H1 (cell line): ENCODE results near the gene EMC1. TPM values are rescaled to one million over a fixed set of nuclear protein-coding genes. Genes with fewer than 3 reads are reported as not detected.

ENCODE experiments used
- ASH2L ChIP-seq: fragments of 200-600, 300-600 bp; sonication (generic); IDR thresholded peaks from one replicate; pipeline ENCODE4 v1.7.1; 2017; ENCODE audit warnings: low read length
- CBX5 ChIP-seq: fragments of 300-800, 300-1000 bp; sonication (generic); IDR thresholded peaks from 2 replicates; pipeline ENCODE4 v1.7.1; 2016; ENCODE audit warnings: antibody characterized with exemption, low read length, low read depth
- GABPA ChIP-seq: IDR thresholded peaks from 2 replicates; pipeline ENCODE4 v1.6.1; 2011; ENCODE audit warnings: mild to moderate bottlenecking, low read length, moderate library complexity, borderline replicate concordance; ENCODE audit not compliant: insufficient read depth
- HDAC2 ChIP-seq, 2 experiments: fragments of 300-600 bp in 1 of 2; sonication (generic) in 1 of 2; IDR thresholded peaks; 2 replicates each; pipeline ENCODE4 v1.6.1; 2011 to 2012; ENCODE audit warnings: low read depth in 2 of 2, low read length in 2 of 2, mild to moderate bottlenecking in 2 of 2, moderate library complexity in 2 of 2, borderline replicate concordance in 1 of 2, inconsistent platforms in 1 of 2
- MAFK ChIP-seq: IDR thresholded peaks from 2 replicates; pipeline ENCODE4 v1.6.1; 2012; ENCODE audit warnings: low read depth, mild to moderate bottlenecking, improper control_type of control experiment, low read length
- YY1 ChIP-seq: IDR thresholded peaks from 2 replicates; pipeline ENCODE4 v1.6.1; 2011; ENCODE audit warnings: low read depth, mild to moderate bottlenecking, low read length
- polyA plus RNA-seq, 7 experiments: library from polyadenylated mRNA; depleted of rRNA in 3 of 7; stranded (reverse) in 5 of 7; unstranded in 2 of 7; fragments of >200 nt in 5 of 7; fragments of 200-250 nt in 2 of 7; gene quantifications; 1 replicate in 5 of 7; 2 replicates in 1 of 7; 4 replicates in 1 of 7; pipeline versions ENCODE4 v1.2.1 to v1.2.3, GENCODE V29; 2011 to 2013; ENCODE audit warnings: missing spikeins in 2 of 7, mixed read lengths in 2 of 7
- total RNA-seq: library from RNA; stranded (reverse); fragmentation: NEBNext Ultra II Directional; extraction: Animal tissue kit (Norgen Biotek cat#: 25700); gene quantifications from 2 replicates; pipeline ENCODE4 v1.2.1, GENCODE V29; 2021
- TF ChIP-seq, protein P1 (sequence below): fragments of 300-600 bp; sonication (generic); IDR thresholded peaks from 2 replicates; pipeline ENCODE4 v1.7.1; 2012; ENCODE audit warnings: low read length, moderate library complexity, mild to moderate bottlenecking, inconsistent platforms; ENCODE audit not compliant: insufficient replicate concordance

The EMC1 gene
- total and polyA plus RNA-seq, 2 of the 8 experiments (the other 6 are each of a cell fraction or from before 2014, with no cell fraction given), result 51.0 to 53.5 TPM

- TF ChIP-seq, protein P1, sequence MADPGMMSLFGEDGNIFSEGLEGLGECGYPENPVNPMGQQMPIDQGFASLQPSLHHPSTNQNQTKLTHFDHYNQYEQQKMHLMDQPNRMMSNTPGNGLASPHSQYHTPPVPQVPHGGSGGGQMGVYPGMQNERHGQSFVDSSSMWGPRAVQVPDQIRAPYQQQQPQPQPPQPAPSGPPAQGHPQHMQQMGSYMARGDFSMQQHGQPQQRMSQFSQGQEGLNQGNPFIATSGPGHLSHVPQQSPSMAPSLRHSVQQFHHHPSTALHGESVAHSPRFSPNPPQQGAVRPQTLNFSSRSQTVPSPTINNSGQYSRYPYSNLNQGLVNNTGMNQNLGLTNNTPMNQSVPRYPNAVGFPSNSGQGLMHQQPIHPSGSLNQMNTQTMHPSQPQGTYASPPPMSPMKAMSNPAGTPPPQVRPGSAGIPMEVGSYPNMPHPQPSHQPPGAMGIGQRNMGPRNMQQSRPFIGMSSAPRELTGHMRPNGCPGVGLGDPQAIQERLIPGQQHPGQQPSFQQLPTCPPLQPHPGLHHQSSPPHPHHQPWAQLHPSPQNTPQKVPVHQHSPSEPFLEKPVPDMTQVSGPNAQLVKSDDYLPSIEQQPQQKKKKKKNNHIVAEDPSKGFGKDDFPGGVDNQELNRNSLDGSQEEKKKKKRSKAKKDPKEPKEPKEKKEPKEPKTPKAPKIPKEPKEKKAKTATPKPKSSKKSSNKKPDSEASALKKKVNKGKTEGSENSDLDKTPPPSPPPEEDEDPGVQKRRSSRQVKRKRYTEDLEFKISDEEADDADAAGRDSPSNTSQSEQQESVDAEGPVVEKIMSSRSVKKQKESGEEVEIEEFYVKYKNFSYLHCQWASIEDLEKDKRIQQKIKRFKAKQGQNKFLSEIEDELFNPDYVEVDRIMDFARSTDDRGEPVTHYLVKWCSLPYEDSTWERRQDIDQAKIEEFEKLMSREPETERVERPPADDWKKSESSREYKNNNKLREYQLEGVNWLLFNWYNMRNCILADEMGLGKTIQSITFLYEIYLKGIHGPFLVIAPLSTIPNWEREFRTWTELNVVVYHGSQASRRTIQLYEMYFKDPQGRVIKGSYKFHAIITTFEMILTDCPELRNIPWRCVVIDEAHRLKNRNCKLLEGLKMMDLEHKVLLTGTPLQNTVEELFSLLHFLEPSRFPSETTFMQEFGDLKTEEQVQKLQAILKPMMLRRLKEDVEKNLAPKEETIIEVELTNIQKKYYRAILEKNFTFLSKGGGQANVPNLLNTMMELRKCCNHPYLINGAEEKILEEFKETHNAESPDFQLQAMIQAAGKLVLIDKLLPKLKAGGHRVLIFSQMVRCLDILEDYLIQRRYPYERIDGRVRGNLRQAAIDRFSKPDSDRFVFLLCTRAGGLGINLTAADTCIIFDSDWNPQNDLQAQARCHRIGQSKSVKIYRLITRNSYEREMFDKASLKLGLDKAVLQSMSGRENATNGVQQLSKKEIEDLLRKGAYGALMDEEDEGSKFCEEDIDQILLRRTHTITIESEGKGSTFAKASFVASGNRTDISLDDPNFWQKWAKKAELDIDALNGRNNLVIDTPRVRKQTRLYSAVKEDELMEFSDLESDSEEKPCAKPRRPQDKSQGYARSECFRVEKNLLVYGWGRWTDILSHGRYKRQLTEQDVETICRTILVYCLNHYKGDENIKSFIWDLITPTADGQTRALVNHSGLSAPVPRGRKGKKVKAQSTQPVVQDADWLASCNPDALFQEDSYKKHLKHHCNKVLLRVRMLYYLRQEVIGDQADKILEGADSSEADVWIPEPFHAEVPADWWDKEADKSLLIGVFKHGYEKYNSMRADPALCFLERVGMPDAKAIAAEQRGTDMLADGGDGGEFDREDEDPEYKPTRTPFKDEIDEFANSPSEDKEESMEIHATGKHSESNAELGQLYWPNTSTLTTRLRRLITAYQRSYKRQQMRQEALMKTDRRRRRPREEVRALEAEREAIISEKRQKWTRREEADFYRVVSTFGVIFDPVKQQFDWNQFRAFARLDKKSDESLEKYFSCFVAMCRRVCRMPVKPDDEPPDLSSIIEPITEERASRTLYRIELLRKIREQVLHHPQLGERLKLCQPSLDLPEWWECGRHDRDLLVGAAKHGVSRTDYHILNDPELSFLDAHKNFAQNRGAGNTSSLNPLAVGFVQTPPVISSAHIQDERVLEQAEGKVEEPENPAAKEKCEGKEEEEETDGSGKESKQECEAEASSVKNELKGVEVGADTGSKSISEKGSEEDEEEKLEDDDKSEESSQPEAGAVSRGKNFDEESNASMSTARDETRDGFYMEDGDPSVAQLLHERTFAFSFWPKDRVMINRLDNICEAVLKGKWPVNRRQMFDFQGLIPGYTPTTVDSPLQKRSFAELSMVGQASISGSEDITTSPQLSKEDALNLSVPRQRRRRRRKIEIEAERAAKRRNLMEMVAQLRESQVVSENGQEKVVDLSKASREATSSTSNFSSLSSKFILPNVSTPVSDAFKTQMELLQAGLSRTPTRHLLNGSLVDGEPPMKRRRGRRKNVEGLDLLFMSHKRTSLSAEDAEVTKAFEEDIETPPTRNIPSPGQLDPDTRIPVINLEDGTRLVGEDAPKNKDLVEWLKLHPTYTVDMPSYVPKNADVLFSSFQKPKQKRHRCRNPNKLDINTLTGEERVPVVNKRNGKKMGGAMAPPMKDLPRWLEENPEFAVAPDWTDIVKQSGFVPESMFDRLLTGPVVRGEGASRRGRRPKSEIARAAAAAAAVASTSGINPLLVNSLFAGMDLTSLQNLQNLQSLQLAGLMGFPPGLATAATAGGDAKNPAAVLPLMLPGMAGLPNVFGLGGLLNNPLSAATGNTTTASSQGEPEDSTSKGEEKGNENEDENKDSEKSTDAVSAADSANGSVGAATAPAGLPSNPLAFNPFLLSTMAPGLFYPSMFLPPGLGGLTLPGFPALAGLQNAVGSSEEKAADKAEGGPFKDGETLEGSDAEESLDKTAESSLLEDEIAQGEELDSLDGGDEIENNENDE, result no peak
- no peak for TF ChIP-seq HDAC2 (IDR thresholded peaks at IDR 0.05; ENCODE audit: borderline replicate concordance in 1 of 2, low read depth in 2 of 2, low read length in 2 of 2)
- no peak for TF ChIP-seq MAFK
- TF ChIP-seq GABPA, result no peak
- TF ChIP-seq ASH2L, result no peak
- no peak for TF ChIP-seq YY1
- no peak for TF ChIP-seq CBX5
These were observed 11.4 kb downstream of the EMC1 start (continued) for GRCh38 chr1:19239876-19240275.
